Measurements from ENCODE around the gene GSTP1.

GRCh38 chr11:67562963-67563704, 20.5 kb upstream of the GSTP1 start:
- no peak for TF ChIP-seq POLR2A (IDR thresholded peaks at IDR 0.05)
- no peak for TF ChIP-seq CTCF (IDR thresholded peaks at IDR 0.05)

Data from uterus (tissue), 2 donors.